Stomach (tissue), 9 donors: ENCODE results near the gene MEGF10. TPM values are rescaled to one million over a fixed set of nuclear protein-coding genes. Genes with fewer than 3 reads are reported as not detected.

Experiments used
- DNase-seq, 2 donors: peaks; one replicate each; pipeline versions ENCODE4 v3.0.0 to v3.0.0-alpha.2; 2013 to 2019
- H3K27ac ChIP-seq, 5 donors: fragments of 200-600 bp in 4 of 5; sonication (generic) in 4 of 5; one replicate each; pipeline ENCODE4 v1.5.1; 2013 to 2019; ENCODE audit warnings: mild to moderate bottlenecking in 1 of 5, moderate library complexity in 1 of 5
- H3K27me3 ChIP-seq, 3 donors: fragments of 200-600 bp; sonication (generic); one replicate each; pipeline ENCODE4 v1.5.1; 2017 to 2019; ENCODE audit warnings: mixed run types in 1 of 3
- H3K36me3 ChIP-seq, 4 donors: fragments of 200-600 bp; sonication (generic); 1 replicate in 3 of 4; 2 replicates in 1 of 4; pipeline ENCODE4 v1.5.1; 2016 to 2019
- H3K4me1 ChIP-seq, 4 donors: fragments of 200-600 bp; sonication (generic); one replicate each; pipeline ENCODE4 v1.5.1; 2016 to 2019
- H3K4me3 ChIP-seq, 4 donors: fragments of 200-600 bp; sonication (generic) in 3 of 4; one replicate each; pipeline ENCODE4 v1.5.1; 2016 to 2019; ENCODE audit warnings: mild to moderate bottlenecking in 1 of 4
- H3K9me3 ChIP-seq, 4 donors: fragments of 200-600 bp; sonication (generic); one replicate each; pipeline ENCODE4 v1.5.1; 2016 to 2019
- EP300 ChIP-seq: sonication (generic); formaldehyde crosslinking; IDR thresholded peaks from one replicate; pipeline ENCODE4 v1.6.1; 2017; ENCODE audit warnings: antibody characterized with exemption
- POLR2A ChIP-seq, 4 donors: fragments of 450-650 bp; IDR thresholded peaks; one replicate each; pipeline ENCODE4 v1.6.1; 2016; ENCODE audit warnings: antibody characterized with exemption in 4 of 4, control low read depth in 2 of 4, mild to moderate bottlenecking in 1 of 4, moderate library complexity in 1 of 4
- POLR2AphosphoS5 ChIP-seq, 3 donors: sonication (generic); formaldehyde crosslinking; IDR thresholded peaks; one replicate each; pipeline ENCODE4 v1.6.1; 2016; ENCODE audit warnings: antibody characterized with exemption in 3 of 3
- WGBS, 5 donors: extraction: QIAGEN DNeasy Blood & Tissue Kit in 3 of 5; methylation state at CpG; one replicate each; pipeline versions ENCODE4 v1.1.5 to v1.1.7; 2013 to 2018; 5-methylcytosine and 5-hydroxymethylcytosine counted together
- intact Hi-C: fragments of 100-400 bp; cut with DNase I; formaldehyde crosslinking; loops from one replicate; pipeline ENCODE4 v1.15.1; 2023; ENCODE audit warnings: low total_unique reads
- polyA plus RNA-seq, 3 donors: library from polyadenylated mRNA; stranded (reverse); fragments of 200-250 nt; gene quantifications; one replicate each; pipeline ENCODE4 v1.2.3, GENCODE V29; 2013
- total RNA-seq, 5 donors: library from RNA; depleted of rRNA; stranded (reverse); fragments of >200 nt; gene quantifications; one replicate each; pipeline versions ENCODE4 v1.1.0 to v1.2.3, GENCODE V29; 2014 to 2016
- TF ChIP-seq, protein P1 (sequence below), 7 experiments: fragments of 450-650 bp in 4 of 7; fragments of 200-600 bp in 3 of 7; sonication (generic) in 3 of 7; IDR thresholded peaks; one replicate each; pipeline ENCODE4 v1.5.1; 2016 to 2019; ENCODE audit warnings: antibody characterized with exemption in 7 of 7, control low read depth in 2 of 7, mild to moderate bottlenecking in 1 of 7
- donor health status: healthy with polysubstance abuse.
- donor health status: Bipolar disorder and iron deficiency.
- donor health status: healthy.

The MEGF10 gene
- total and polyA plus RNA-seq, 8 donors = under 0.01 to 2.0 (median 0.05) TPM; not detected in 5

- TF ChIP-seq POLR2AphosphoS5 (IDR thresholded peaks at IDR 0.05) (no peak), EP300 (no peak), POLR2A (IDR thresholded peaks at IDR 0.05) (no peak)
- TF ChIP-seq, protein P1, sequence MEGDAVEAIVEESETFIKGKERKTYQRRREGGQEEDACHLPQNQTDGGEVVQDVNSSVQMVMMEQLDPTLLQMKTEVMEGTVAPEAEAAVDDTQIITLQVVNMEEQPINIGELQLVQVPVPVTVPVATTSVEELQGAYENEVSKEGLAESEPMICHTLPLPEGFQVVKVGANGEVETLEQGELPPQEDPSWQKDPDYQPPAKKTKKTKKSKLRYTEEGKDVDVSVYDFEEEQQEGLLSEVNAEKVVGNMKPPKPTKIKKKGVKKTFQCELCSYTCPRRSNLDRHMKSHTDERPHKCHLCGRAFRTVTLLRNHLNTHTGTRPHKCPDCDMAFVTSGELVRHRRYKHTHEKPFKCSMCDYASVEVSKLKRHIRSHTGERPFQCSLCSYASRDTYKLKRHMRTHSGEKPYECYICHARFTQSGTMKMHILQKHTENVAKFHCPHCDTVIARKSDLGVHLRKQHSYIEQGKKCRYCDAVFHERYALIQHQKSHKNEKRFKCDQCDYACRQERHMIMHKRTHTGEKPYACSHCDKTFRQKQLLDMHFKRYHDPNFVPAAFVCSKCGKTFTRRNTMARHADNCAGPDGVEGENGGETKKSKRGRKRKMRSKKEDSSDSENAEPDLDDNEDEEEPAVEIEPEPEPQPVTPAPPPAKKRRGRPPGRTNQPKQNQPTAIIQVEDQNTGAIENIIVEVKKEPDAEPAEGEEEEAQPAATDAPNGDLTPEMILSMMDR (IDR thresholded peaks at IDR 0.05) = no peak
- intact Hi-C loops = no loop called here
- Histone ChIP-seq H3K4me1 (no peaks in the 10 kb centered on the region), H3K27ac (no peak overlapping the region), H3K4me3 (no peak overlapping the region), H3K9me3 (no peaks in the 10 kb centered on the region), H3K36me3 (no peaks in the 10 kb centered on the region), H3K27me3 (no peaks in the 10 kb centered on the region)
- 62 to 72% (median 64%) methylated on average over 7 of the region's 7 CpGs for WGBS, 5 donors
- peak in 1 of 2 donors; percentile 31 for DNase-seq
These were observed 64.7 kb downstream of the MEGF10 start for GRCh38 chr5:127355337-127355736.

- H3K36me3 ChIP-seq = no peaks in the 10 kb centered on the region
- H3K27me3 ChIP-seq = no peaks in the 10 kb centered on the region
- TF ChIP-seq EP300 = no peak
- TF ChIP-seq POLR2A (IDR thresholded peaks at IDR 0.05) = no peak
- TF ChIP-seq, protein P1 (IDR thresholded peaks at IDR 0.05) = no peak
- no peak for TF ChIP-seq POLR2AphosphoS5 (IDR thresholded peaks at IDR 0.05)
- H3K4me3 ChIP-seq = no peak overlapping the region
- no peaks in the 10 kb centered on the region for H3K4me1 ChIP-seq
- H3K9me3 ChIP-seq = no peaks in the 10 kb centered on the region
- no peak overlapping the region for H3K27ac ChIP-seq
- WGBS, 5 donors = 74 to 85% (median 80%) methylated on average over 2 of the region's 2 CpGs
- intact Hi-C loops = no loop called here
- no peak for DNase-seq
These were observed 67.7 kb downstream of the MEGF10 start for GRCh38 chr5:127358284-127358683.

- TF ChIP-seq POLR2AphosphoS5 (IDR thresholded peaks at IDR 0.05) = no peak
- TF ChIP-seq EP300 = no peak
- TF ChIP-seq, protein P1 (IDR thresholded peaks at IDR 0.05) = no peak
- TF ChIP-seq POLR2A (IDR thresholded peaks at IDR 0.05) = no peak
- Histone ChIP-seq H3K9me3 (no peaks in the 10 kb centered on the region), H3K4me3 (no peak overlapping the region), H3K36me3 (no peaks in the 10 kb centered on the region), H3K27ac (no peak overlapping the region), H3K27me3 (no peaks in the 10 kb centered on the region), H3K4me1 (no peaks in the 10 kb centered on the region)
- DNase-seq = no peak
- 55 to 93% (median 87%) methylated on average over 1 of the region's 1 CpG for WGBS, 5 donors
- intact Hi-C loops = no loop called here
These were observed 68.1 kb downstream of the MEGF10 start for GRCh38 chr5:127358740-127359139.

DNA sequence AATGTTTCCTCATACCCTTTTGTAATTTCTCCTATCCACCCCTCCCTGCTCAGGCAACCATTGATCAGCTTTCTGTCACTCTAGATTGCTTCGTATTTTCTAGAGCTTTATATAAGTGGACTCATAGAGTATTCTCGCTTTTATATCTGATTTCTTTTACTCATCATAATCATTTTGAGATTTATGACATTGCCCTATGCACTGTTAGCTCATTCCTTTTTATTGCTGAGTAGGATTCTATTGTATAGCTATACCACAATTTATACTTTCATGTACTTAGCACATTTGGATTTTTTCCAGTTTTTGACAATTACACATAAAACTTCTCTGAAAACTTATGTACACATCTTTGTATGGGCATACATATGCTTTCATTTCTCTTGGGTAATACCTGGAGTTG is 68.9 kb downstream of the MEGF10 start:
- intact Hi-C loops = no loop called here
- no peak overlapping the region for H3K4me3 ChIP-seq
- 74 to 92% (median 78%) methylated on average over 2 of the region's 2 CpGs for WGBS, 5 donors
- H3K27ac ChIP-seq = no peak overlapping the region
- no peaks in the 10 kb centered on the region for H3K36me3 ChIP-seq
- TF ChIP-seq, protein P1 (IDR thresholded peaks at IDR 0.05) = no peak
- TF ChIP-seq EP300 (no peak), POLR2AphosphoS5 (IDR thresholded peaks at IDR 0.05) (no peak), POLR2A (IDR thresholded peaks at IDR 0.05) (no peak)
- no peak for DNase-seq
- H3K9me3 ChIP-seq = no peaks in the 10 kb centered on the region
- no peaks in the 10 kb centered on the region for H3K27me3 ChIP-seq
- H3K4me1 ChIP-seq = no peaks in the 10 kb centered on the region
